Stimulated activated CD8-positive, alpha-beta memory T cell treated with anti-CD3 and anti-CD28 coated beads, Interleukin-2, amount 100 ng/mL, for 1 hour (primary cell): Measurements from ENCODE around the gene CFC1.
"Not testable (repeated sequence)": the region's sequence is repeated elsewhere in the genome, so short reads cannot be mapped to it uniquely, and the experiment has no call there.

ENCODE experiments used
- DNase-seq, 2 donors: peaks; one replicate each; pipeline ENCODE4 v3.0.0-alpha.2; 2020; ENCODE audit warnings: low read depth in 2 of 2

Gene CFC1

DNA sequence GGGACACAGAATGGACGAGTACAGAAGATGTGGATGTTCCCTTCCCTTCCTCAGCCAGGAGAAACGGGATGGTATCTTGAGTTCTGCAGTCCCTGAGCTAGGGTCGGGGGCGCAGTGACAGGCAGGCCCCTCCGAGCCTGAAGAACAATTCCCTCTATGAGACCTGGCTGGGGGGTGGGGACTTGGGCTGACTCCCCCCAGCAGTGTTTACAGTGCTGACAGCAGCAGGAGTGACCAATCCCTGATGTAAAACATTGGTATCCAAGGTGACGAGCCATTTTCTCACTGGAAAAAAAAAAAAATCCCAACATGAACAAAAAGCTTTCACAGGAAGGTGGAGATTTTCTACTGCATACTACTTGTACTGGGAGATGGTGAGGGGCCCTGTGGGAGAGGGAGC is at the start of gene CFC1:
Gene CFC1 (minus strand): TSS at position 183 of the 400 bp plus-strand sequence. CDS start 288 bp downstream, outside the sequence.
- not testable (repeated sequence) for DNase-seq

- DNase-seq, result not testable (repeated sequence)
Observed at GRCh38 chr2:130641688-130642087, 42.3 kb upstream of the CFC1 start.

DNA sequence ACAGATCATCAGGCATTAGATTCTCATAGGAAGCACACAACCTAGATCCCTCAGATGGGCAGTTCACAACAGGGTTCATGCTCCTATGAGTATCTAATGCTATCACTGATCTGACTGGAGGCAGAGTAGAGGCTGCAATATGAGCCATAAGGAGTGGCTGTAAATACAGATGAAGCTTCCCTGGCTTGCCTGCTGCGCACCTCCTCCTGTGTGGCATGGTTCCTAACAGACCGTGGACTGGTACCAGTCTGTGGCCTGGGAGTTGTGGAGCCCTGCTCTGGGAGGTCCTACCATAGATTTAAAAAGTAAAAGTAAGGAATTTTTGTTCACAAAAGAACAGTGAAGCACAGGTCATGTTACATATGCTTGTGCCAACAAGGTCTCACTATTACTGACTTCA is 39.6 kb upstream of the CFC1 start:
- DNase-seq, result not testable (repeated sequence)

GRCh38 chr2:130628784-130629475 is 29.6 kb upstream of the CFC1 start:
- DNase-seq, result not testable (repeated sequence)

DNA sequence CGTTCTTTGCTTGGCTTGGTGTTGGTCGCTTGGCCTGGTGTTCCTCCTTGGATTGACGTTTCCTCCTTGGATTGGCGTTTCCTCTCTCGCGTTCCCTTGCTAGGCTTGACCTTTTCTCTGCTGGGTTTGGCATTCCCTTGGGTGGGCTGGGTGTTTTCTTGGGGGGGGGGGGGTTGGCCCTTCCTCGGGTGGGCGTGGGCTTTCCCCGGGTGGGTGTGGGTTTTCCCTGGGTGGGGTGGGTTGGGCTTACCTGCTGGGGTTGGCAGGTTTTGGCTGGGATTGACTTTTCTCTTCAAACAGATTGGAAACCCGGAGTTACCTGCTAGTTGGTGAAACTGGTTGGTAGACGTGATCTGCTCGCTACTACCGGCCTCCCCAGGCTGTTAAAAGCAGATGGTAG is 11.8 kb upstream of the CFC1 start, which contains the start of gene POTEJ:
Gene POTEJ (plus strand): TSS at position 301 of the 400 bp plus-strand sequence. CDS start 93 bp downstream, at position 394.
- DNase-seq, result not testable (repeated sequence)

DNA sequence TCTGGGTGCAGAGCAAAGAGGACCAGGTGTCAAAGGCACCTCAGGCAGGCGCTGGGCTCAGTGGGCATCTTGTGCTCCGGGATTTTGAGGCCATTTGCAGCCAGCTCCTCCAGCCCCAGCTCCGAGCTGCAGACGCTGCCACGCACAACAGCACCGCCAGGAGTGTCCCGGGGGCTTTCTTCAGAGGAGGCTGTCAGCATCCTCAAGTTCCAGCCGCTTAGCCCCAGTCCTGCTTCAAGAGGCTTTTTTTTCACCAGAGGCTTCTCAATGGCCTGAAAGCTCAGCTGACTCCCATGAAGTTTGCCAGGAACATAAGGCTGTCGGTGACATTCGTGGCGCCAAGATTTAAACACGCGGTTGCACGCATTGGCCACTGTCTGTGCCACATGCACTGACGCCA is 11.1 kb upstream of the CFC1 start:
- DNase-seq, result not testable (repeated sequence)

- DNase-seq, result not testable (repeated sequence)
Observed at GRCh38 chr2:130609002-130609920, 9.9 kb upstream of the CFC1 start.

- DNase-seq, result not testable (repeated sequence)
Observed at GRCh38 chr2:130608276-130609001, 9.1 kb upstream of the CFC1 start.

- DNase-seq, result not testable (repeated sequence)
Observed at GRCh38 chr2:130601648-130602302, 2.4 kb upstream of the CFC1 start.

DNA sequence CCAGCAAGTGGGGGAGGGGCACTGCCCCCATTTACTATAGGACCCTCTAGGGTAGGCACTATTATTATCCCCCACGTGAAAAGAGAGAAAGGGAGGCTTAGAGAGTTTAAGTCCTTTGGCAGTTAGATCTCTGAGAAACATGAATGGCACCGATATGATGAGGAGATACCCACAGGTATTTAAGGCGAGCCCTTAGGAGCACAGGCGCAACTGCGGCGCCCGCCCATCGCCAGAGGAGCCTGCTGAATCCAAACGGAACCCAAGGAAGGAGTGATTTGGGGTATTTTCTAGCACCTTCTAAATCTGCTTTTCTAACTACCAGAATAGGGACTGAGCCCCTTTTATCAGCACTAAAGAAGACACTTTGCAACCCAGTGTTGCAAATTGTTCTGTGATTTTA is 551 bp upstream of the CFC1 start:
- DNase-seq, result not testable (repeated sequence)

DNA sequence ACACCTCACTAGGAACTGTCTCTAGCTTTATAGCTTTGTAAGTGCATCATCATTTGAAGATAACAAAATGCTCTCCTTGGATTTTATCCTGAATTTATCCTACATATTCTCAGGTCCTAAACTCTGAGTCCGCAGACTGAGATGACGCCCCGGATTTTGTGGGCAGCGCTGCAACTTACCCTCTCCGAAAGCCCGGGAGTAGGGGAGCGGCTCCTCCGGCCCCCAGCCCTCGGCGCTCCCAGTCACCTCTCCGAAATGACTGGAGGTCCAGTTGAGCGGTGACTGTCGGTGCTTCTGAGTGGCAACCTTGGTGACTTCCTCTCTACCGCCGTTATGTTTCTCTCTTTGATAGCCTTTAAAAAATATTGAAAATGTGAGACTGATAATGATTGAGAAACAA is 912 bp downstream of the CFC1 start:
- DNase-seq, result not testable (repeated sequence)

GRCh38 chr2:130597994-130598393 is 1.4 kb downstream of the CFC1 start:
- not testable (repeated sequence) for DNase-seq

DNA sequence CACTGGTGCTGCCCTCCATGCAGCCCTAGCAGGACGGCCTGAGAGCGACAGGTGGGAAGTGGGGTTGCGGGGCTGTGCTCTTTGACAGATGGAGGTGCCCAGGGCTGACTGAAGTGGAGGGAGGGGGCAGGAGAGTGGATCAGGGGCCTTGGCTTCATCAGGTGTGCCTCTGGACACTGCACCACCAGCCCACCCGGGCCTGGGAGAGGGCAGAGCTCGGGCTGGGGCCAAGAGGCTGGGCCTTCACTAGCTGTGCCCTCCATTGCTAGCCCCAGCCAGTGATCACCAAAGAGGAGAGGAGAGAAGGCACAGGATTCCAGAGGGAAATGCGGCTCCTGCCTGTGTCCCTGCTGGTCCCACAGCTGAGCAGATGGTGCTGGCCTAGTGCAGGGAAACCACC is 2.6 kb downstream of the CFC1 start:
- not testable (repeated sequence) for DNase-seq

DNA sequence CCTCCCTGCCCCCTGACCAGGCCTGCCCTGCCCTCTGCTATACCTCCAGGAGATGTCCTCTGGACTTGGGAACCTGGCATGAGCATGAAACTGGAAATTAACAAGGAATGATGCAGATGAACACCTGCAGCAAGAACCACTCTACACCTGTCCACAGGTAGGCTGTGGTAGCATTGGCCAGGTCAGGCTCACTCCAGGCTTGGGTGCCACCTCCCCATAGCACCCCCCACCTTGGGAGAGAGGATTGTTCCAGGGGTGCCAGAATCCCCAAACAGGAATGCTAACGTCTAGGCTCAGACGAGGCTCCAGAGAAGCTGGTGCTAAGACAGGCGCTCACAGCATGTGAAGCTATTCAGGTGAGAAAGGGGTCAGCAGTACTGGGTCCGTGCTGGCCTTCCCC is 5.4 kb downstream of the CFC1 start:
- not testable (repeated sequence) for DNase-seq

DNA sequence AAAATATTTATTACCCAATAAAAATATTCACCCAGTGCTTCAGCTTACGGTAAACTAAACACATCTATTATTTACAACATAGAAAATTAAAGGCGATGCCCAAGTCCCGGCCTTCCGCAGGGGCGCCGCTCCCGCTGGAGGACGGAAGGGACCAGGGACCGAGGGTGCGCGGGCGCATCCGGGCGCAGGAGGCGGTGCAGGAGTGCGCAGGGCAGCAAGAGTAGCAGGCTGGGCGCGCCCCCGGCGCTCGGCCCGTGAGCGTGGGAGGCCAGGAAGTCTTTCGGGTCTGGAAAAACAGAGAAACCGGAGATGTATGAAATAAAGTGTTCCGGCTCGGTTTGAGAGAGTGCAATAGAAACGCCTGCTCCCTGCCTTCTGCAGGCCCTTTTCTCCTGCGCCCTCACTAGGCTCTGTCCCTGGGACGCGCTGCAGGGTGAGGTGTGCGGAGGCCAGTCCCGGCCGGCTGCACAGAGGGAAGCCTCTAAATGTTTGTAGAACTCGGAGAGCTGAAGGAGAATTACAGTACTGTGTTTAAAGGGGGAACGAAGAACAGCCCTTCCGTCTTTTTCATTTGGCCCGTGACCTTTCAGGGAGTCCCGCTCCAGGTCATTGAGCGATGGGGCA is 6.5 kb downstream of the CFC1 start:
- not testable (repeated sequence) for DNase-seq

- not testable (repeated sequence) for DNase-seq
Observed at GRCh38 chr2:130590842-130591359, 8.5 kb downstream of the CFC1 start.

- not testable (repeated sequence) for DNase-seq
Observed at GRCh38 chr2:130590170-130590841, 9.1 kb downstream of the CFC1 start.

- not testable (repeated sequence) for DNase-seq
Observed at GRCh38 chr2:130588688-130589458, 10.5 kb downstream of the CFC1 start.

- not testable (repeated sequence) for DNase-seq
Observed at GRCh38 chr2:130584726-130585125, 14.6 kb downstream of the CFC1 start.
